ENCODE results near the gene ARHGAP45.

- TF ChIP-seq POLR2AphosphoS5 (IDR thresholded peaks at IDR 0.05; ENCODE audit: borderline replicate concordance, low read depth, low read length) (no peak), EZH2 (IDR thresholded peaks at IDR 0.05) (no peak), FOXP2 (optimal IDR thresholded peaks at IDR 0.05; ENCODE audit: control extremely low read depth, extremely low read length, insufficient read depth) (no peak)
Measured at GRCh38 chr19:1055886-1056620, 10.9 kb upstream of the ARHGAP45 start.
